HG02588 (cell line): ENCODE data around the gene KRT82.
"Not testable (repeated sequence)": the region's sequence is repeated elsewhere in the genome, so short reads cannot be mapped to it uniquely, and the experiment has no call there.

Experiments
- ATAC-seq: cut with Tn5 transposase; IDR thresholded peaks from one replicate; pipeline ENCODE4 v1.9.1; 2021; ENCODE audit warnings: mild to moderate bottlenecking, moderate library complexity; ENCODE audit not compliant: unreplicated experiment

KRT82 gene

DNA sequence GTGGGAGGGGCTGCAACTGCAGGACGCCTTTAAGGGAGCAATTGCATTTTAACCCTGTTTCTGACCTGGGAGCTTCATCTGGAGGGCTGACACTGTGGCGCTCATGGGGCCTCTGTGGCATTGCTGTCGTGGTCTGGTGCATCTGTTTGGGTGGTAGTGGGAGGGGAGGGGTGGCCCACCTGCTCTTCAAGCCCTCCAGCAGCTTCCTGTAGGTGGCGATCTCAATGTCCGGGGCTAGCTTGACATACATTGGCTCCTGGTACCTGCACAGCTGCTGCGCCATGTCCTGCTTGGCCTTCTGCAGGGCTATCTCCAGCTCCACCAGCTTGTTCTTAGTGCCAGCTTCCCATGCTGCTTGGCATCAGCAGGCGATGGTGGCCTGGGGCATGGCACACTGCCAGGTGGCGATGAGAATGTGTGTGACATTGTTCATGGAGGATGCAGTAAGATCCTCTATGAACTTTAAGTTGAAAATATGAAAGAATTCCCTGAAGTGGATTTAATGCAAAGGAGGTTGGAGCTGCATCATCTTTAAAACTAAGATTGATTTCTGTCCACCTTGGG, 7.7 kb upstream of the KRT82 start:
- ATAC-seq, result no peak

DNA sequence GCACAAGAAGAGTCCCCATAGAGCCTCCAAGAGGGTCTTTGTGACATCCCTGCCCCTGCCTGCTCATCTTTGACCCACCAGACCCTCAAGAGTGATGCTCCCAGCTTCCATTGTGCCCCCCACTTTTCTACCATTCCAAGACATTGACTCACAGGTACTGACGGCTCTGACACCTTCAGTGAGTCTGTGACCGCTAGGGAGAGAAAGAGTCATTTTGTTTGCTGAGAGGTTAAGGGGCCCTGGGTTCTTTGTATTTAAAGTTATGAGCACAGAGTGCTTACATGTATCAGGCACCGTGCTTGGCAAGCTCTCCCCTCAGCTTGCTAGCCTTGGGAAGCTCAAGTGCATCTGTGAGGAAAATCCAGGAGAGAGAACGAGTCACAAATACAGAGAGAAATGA, 7.1 kb upstream of the KRT82 start:
- ATAC-seq, result no peak

DNA sequence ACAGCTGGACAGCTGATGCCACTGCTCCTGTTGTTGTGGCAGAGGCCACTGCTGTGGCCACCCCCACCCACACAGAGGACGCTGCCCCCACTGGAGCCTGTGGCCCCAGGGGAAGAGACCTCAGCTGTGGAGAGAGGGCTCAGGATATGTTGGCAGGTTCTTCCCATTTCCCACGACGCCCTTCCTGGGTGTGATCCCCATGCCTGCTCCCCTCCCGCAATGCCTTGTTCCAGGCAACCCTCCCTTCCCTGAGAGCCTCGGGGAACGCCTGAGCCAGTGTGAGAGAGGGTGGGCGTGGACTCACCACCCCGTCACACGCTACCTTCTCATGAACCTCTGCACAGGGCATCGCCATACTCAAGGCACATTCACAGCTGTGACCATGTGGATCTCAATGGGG, 5.7 kb upstream of the KRT82 start:
- no peak for ATAC-seq

DNA sequence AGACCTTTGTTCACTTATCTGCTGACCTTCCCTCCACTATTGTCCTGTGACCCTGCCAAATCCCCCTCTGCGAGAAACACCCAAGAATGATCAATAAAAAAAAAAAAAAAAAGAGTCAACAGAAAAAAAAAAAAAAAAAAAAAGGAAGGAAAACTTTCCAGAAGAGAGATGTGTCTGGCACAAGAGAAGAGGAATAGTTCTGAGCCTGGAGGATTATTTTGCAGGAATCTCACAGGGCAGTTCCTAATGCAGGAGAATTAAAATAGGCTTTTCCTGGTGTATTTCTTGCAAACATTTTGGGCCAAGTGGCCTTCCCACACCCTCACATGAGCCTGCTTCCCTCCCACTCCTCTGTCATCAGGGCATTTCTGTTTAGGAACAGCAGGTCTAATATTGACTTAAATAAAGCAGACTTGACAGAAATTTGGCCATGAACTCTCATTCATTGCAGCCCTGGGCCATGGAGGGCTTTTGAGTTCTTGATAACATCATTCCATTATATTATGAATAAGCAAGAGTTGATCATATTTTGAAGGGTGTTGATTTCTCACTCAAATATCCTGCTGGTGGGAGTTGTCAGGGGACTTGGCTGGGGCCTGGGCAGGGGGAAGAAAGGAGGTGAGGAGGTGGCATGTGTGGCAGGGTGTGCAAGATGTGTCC, 4.6 kb upstream of the KRT82 start:
- not testable (repeated sequence) for ATAC-seq

DNA sequence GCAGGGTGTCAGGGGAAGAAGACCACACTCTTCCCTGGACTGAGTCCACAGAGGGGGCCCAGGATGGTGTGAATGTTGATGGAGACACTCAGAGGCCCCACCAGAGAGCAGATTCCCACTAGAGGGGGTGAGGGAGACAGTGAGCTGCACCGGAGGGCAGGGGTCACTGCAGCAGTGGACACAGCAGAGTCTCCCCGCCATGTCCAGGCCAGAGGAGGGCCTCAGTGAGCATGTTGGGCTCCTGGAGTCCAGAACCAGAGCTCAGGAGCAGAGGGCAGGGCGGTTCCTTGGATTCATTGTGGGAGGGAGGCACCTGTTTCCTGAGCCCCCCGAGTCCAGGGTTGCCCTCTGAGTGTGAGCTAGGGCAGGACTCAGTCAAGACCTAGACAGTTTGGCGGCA, 1.8 kb upstream of the KRT82 start:
- no peak for ATAC-seq

DNA sequence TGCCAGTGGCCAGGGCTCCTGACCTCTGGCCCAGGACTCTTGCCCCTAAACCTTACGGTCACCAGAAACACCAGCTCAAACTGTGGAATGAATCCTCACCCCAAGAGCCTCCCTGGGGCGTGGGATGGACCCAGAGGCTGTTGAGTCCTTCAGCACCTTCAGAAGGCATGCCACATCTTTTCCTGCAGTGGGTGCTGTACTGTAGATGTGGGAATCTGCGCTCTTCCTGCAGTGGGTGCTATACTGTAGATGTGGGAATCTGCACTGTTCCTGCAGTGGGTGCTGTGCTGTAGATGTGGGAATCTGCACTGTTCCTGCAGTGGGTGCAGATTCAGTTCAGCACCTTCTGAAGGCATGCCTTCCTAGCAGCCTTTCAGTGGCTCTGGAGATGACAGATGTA, 1.2 kb downstream of the KRT82 start:
- no peak for ATAC-seq

DNA sequence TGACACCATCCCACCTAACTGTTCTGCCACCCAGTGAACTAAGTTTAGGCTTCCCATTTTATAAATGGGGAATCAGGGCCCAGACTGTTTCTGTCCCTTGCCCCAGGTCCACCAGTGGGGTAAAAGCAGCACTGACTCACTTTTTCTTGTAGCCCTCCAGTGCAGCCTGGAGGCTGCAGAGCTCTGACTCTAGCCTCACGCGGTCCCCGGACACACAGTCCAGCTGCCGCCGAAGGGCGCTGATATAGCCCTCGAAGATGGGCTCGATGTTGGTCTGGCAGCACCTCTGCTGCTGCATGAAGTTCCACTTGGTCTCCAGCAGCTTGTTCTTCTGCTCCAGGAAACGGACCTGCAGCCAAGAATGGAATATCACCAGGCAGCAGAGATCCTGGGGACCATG, 2.6 kb downstream of the KRT82 start:
- no peak for ATAC-seq

DNA sequence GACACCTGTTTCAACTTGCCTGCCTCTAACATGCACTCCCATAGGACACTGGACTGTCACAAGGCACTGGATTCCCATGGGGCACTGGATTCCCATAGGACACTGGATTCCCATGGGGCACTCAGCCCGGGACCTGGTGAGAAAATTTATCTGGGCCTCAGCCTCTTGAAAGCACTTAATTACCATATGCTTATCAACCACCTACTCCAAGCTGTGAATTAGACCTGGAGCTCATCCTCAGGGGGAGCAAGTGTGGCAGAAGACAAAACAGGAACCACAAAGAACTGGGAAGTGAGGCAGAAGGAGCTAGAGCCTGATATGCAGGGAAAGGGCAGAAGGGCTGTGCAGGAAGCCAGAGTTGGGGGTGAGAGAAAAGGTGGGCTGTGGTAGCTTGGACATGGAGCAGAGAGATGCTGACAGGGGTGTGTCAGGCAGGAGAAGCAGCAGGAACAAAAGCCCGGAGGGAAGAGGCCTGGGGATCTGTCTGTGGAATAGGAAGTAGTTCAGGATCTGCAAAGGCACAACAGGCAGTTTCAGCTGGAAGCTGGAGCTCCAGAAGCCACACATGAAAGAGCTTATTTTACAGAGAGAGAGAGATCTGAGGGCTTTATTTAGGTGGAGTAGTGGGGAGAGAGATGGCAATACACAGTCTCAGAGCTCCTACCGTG, 3.1 kb downstream of the KRT82 start:
- no peak for ATAC-seq

DNA sequence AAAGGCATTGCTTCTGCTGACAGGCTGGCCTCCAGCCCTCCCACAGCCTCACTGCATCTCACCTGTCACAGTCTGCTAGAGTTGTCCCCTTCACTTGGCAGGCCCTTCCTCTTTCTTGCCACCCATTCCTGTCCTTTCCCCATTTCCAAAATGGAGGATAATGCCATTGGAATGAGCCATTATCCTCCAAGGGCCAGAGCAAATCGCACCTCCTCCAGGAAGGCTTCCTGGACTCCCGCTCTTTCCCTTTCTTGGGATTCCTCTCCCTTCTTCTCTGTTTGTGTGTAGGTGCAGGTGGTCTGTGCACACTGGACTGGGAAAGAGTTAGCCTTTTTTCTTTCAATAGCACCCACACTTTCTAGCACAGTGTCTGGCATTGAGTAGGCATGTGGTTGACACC, 3.8 kb downstream of the KRT82 start:
- ATAC-seq, result no peak

DNA sequence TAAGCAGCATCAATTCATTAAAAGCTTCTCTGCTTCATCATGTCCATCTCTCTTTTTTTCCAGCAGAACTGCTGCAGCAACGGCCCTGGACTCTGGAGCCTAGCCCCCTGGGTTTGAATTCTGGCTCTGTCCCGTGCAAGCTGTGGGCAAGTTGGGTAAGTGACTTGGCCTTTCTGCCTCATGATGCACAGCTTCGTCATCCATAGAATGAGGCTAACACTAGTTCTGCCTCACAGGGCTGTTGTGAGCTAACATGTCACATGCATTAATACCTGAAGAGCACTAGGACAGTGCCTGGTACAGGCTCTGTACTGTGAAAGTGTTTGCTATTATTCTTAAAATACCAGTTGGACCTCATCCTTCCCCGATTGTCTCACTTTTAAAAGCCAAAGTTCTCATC, 4.2 kb downstream of the KRT82 start:
- ATAC-seq, result no peak

DNA sequence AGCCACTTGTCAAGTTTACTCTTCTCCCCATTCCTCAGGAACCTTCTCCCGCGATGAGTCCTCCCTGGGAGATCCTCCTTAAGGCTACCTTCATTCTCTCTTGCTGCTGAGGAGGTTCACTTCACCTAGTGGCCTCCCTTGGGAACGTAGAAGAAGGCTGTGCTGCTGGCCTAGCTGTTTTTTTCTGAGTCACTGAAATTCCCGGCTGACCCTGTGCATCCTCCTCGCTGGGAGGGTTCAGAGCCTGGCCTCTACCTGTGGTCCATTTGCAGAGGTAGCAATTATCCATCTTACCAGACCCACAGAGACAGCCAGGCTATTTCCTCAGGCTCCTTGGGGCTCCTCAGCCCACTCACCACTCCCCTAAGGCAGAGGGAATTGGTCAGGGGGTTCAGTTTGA, 4.6 kb downstream of the KRT82 start:
- ATAC-seq, result no peak

DNA sequence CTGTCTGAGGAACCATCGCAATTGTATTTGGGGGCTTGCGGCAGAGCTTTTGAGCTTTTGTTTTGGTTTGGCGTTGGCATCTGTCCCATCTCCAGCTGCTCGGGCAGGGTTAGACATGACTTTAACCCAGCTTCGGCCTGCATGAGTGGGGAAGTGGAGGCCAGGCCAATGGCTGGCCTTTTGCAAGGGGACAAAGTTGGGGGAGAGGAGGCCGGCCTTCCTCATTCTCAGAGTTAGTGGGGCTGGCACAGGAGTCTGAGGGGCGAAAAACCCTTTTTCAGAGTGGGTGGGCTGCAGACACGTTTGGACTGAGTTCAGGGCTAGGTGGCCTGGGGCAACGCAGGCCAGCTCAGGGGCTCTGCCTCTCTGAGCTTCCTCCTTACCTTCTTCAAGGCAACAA, 5.2 kb downstream of the KRT82 start:
- ATAC-seq, result no peak

DNA sequence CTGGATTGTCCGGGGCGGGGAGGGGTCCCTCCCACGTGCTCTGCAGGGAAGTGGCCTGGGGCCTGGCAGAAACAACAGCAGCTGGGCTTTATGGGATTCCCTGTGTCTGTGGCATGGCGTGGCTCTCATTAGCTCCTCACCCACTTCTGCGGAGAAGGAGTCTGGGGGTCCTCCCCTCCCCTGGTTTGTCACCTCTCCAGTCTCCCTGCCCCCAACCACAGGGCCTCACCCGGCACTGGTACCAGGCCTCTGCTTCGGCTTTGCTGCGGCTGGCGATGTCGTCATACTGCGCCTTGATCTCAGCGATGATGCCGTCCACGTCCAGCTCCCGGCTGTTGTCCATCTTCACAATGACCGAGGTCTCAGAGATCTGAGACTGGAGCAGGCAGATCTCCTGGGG, 6.4 kb downstream of the KRT82 start:
- no peak for ATAC-seq

DNA sequence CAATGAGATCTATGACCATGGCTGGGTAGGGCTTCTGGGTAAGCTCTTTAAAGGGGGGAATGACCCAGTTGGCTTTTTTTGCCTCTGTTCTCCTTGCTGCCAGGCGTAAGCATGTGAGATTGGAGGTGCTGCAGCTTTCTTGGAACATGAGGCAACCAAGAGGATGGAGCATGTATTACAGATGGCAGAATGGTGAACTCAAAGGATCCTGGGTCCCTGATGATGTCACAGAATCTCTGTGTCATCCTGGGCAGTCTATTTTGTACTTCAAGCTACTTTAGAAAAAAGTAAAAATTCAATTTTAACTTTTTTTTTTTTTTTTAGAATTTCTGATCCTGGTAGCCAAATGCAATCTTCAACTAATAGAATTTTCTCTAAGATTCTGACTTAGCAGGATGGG, 8.0 kb downstream of the KRT82 start:
- no peak for ATAC-seq

DNA sequence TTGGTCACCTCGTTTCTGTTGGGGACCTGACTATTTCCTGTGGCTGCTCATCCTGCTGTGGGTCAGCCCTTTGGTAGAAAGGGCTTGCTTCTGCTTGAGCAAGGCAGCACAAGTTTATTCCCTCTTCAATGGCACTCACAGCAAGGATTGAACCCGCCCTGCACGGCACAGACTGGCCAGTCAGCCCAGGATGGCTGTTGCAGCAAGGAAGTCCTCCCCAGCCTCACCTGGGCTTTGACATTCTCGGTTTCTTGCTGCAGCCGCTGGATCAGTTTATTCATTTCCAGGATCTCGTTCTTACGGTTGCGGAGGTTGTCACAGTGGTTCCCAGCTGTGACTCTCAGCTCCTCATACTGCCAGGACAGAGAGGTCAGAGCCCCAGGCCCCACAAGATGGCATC, 9.5 kb downstream of the KRT82 start:
- ATAC-seq, result no peak

DNA sequence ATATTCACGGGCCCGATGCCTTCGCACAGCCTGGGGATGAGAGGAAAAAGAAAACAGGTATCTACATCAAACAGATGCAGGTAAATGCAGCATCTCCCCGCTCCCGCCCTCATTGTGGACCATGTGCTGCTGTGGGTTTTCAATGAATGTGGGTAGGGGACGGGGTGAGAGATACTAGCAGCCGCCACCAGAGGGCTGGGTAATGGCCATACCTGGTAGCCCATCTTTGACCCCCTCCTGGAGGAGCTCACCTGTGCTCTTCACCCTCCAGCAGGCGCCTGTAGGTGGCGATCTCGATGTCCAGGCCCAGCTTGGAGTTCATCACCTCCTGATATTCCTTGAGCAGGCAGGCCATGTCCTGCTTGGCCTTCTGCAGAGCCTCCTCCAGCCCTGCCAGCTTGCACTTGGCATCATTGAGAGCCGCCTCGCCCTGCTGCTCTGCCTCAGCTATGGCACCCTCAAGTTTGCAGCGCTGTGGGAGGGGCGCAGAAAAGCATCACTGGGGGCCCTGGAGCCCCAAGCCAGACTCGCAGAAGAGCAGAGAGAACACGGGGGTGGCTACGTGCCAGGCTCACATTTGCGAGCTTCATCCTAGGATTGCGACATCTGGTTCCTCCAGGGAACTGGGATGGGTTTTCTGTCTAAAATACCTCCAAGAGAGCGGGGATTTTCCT, 10.2 kb downstream of the KRT82 start:
- ATAC-seq, result no peak

DNA sequence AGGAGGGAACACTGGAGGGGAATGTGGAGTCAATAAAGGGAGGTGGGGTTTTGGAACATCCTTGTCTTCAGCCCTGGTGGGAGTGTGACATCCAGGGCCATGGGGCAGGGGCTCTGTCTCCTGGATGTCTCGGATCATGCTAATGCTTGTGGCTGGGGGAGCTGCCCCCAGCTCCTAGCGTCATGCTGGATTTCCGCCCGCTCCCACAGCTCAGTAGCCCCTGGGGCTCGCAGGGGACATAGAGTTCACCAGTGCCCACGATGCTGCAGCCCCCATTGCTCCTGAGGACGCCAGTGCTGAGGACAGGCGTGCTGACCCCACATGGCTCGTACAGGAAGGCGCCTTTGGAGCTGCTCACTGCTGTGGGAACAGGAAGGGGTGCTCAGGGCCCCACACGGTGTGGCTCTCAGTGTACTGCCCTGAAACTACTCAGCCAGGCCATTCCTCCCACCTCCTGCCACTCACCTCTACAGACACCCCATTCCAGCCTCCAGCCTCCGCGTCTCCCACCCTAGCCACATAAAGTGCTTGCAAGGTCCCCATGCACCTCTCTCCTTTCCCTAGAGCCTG, 11.2 kb downstream of the KRT82 start:
- ATAC-seq, result no peak

DNA sequence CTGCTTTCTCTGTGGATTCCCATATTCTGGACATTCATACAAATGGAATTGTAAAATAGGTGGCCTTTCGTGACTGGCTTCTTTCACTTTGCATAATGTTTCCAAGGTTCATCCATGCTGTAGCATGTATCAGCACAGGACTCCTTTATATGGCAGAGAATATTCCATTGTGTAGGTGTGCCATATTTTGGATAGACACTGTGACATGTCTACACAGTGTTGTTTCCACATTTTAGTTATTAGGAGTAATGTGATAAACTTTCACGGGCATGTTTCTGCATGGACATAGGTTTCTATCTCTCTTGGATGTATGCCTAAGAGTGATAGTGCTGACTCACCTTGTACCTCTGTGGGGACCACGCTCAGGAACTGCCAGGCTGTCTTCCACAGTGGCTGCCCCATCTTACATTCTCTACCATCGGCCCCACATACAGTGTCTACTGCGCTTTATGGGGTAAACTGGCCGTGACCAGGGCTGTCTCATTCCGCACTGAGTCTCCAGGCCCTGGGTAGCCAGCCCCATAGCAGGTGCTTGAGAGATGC, 13.6 kb downstream of the KRT82 start:
- no peak for ATAC-seq

DNA sequence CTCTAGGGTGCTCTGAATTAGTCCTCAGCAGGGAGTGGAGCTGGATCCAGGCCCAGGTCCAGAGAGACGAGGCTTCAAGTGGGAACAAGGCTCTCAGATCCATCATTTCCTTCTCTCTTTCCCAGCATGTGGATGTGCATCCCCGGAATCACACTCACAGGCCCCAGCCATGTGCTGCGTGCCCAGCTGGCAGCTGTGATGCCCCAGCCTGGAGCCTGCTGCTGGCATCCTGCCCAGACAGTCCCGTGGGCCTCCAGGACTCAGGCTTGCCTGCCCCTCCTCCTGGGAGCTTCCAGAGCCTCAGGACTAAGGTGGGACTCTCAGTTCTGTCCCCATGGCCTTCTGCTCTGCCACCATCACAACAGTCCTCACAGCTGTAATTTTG, 14.5 kb downstream of the KRT82 start:
- no peak for ATAC-seq

DNA sequence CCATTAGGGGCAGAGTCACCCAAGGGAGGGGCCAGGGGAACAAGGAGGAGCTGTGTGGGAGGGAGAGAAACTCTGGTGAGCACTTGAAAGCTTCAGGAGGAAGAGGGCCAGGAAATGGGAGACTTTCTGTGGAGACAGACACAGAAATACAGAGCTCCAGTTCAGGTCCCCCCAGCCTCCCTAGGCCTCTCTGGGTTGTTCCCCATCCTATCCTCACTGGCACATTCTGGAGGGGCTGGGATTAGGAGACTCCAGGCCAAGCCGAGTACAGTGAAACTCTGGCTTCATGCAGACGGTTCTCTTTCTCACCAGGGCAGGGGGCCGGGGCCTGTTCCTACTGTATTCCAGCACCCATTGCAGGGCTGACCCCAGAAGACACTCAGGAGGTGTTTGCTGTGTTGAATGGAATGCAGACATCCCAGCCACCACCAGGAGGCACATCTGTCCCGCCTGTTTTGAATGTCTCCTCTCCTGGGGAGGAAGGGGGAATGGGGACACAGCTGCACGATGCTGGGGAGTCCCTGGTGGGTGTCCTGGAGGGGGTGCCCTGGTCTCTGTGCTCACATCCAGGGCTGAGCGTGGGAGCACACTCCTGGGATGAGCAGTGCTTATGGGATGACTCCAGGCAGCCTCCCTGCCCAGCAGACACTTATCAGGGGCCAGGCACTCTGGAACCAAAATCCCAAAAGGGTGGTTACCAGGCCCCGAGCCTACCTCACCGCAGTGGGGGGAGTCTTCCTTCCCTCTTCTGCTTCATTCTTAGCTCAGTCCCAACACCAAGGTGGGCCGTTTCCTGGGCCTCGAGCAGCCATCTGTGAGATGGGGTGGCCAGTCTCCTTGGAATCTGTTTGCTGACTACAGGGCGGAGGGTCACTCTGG, 15.2 kb downstream of the KRT82 start:
- ATAC-seq, result no peak
